ENCODE data around the gene RGS13. TPM values are rescaled to one million over a fixed set of nuclear protein-coding genes. Genes with fewer than 3 reads are reported as not detected.
"Not testable (repeated sequence)": the region's sequence is repeated elsewhere in the genome, so short reads cannot be mapped to it uniquely, and the experiment has no call there.

RGS13 gene
- total and polyA plus RNA-seq, 12 donors: 0.06 to 0.51 (median 0.13) TPM; not detected in 9

DNA sequence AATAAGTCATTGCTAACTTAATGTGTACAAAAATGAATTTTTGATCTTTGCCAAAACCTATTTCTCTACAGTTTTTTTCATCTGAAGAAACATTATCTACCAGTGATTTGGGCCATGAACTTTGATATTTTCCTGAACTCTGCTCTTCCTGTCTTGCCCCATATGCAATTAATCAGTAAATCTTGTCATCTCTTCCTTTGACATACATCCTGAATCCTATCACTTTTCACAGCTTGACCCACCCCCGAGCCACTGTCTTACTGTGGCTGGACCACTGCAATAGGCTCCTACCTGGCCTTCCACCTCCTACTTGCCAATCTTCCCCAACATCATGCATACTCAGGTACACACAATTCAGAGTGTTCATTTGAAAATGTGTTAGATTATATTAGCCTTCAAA is 46.4 kb downstream of the RGS13 start:
- peaks cover 0 to 3% (median 0%) of the 10 kb centered on the region in 3 donors for H3K9me3 ChIP-seq (replicated peaks in 1 of 3)
- no peaks in the 10 kb centered on the region for H3K27me3 ChIP-seq
- H3K4me3 ChIP-seq: no peak overlapping the region
- H3K27ac ChIP-seq: peak overlapping the region in 3 of 5 donors; percentile 19 to 45 (median 40)
- TF ChIP-seq POLR2A (IDR thresholded peaks at IDR 0.05): no peak
- TF ChIP-seq, protein P1, sequence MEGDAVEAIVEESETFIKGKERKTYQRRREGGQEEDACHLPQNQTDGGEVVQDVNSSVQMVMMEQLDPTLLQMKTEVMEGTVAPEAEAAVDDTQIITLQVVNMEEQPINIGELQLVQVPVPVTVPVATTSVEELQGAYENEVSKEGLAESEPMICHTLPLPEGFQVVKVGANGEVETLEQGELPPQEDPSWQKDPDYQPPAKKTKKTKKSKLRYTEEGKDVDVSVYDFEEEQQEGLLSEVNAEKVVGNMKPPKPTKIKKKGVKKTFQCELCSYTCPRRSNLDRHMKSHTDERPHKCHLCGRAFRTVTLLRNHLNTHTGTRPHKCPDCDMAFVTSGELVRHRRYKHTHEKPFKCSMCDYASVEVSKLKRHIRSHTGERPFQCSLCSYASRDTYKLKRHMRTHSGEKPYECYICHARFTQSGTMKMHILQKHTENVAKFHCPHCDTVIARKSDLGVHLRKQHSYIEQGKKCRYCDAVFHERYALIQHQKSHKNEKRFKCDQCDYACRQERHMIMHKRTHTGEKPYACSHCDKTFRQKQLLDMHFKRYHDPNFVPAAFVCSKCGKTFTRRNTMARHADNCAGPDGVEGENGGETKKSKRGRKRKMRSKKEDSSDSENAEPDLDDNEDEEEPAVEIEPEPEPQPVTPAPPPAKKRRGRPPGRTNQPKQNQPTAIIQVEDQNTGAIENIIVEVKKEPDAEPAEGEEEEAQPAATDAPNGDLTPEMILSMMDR (IDR thresholded peaks at IDR 0.05): no peak
- DNase-seq: peak in 3 of 7 donors; percentile 11 to 57 (median 47)
- intact Hi-C loops (cut with DNase I): no loop called here
- no peaks in the 10 kb centered on the region for H3K36me3 ChIP-seq (replicated peaks in 1 of 2)
- WGBS, 4 donors: 29 to 54% (median 36%) methylated on average over 1 of the region's 1 CpG
- peaks cover 0 to 16% of the 10 kb centered on the region in 2 donors for H3K4me1 ChIP-seq (replicated peaks in 1 of 2)

DNA sequence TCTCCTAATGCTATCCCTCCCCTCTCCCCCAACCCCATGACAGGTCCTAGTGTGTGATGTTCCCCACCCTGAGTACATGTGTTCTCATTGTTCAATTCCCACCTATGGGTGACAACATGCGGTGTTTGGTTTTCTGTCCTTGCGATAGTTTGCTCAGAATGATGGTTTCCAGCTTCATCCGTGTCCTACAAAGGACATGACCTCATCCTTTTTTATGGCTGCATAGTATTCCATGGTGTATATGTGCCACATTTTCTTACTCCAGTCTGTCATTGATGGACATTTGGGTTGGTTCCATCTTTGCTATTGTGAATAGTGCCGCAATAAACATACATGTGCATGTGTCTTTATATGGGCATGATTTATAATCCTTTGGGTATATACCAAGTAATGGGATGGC is 47.1 kb downstream of the RGS13 start:
- H3K4me1 ChIP-seq (replicated peaks in 1 of 2): peaks cover 0 to 16% of the 10 kb centered on the region in 2 donors
- H3K36me3 ChIP-seq (replicated peaks in 1 of 2); DNase-seq; H3K4me3 ChIP-seq; intact Hi-C loops (cut with DNase I); H3K27ac ChIP-seq; H3K27me3 ChIP-seq; H3K9me3 ChIP-seq (replicated peaks in 1 of 3): not testable (repeated sequence)
- 95 to 100% (median 98%) methylated on average over 4 of the region's 4 CpGs for WGBS, 4 donors

DNA sequence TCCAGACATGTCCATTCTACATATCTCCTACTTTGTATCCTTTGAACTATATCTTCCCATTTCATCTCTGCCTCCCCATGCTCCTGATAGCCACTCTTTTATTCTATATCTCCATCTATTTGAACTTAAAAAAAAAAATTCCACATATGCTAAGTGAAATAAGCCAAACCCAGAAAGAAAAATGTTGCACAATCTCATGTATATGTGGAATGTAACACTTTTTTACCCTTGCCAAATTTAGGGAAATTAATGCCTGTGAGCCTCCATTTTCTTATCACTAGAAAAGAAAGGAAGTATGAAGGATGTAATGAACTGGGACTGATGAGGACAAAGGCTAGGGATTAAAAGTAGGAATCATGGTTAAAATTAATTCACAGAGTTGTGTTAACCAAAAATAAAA is 53.5 kb downstream of the RGS13 start:
- DNase-seq: no peak
- intact Hi-C loops (cut with DNase I): no loop called here
- Histone ChIP-seq H3K36me3 (replicated peaks in 1 of 2) (no peaks in the 10 kb centered on the region), H3K27me3 (no peaks in the 10 kb centered on the region), H3K9me3 (replicated peaks in 1 of 3) (no peaks in the 10 kb centered on the region), H3K4me3 (no peak overlapping the region), H3K4me1 (replicated peaks in 1 of 2) (no peaks in the 10 kb centered on the region), H3K27ac (no peak overlapping the region)
- TF ChIP-seq, protein P1 (IDR thresholded peaks at IDR 0.05): no peak
- no peak for TF ChIP-seq POLR2A (IDR thresholded peaks at IDR 0.05)

DNA sequence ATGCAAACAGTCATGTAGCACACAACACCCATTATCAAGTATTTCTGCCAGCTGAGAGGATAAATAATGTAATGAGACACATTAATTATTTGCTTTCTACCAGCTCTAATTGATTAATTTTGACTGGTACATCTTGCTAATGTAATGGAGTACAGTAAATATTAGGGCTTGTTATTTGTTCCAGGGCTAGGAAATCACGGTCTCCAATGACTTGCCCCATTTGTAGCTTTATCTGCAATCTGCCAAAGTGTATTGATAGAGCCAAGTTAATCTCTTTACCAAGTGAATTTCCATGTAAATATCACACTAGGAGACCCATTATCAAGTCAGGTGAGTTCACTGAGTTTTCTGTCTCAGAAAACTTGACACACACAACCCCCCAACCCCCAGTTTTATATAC is 55.1 kb downstream of the RGS13 start:
- Histone ChIP-seq H3K9me3 (replicated peaks in 1 of 3) (no peaks in the 10 kb centered on the region), H3K4me3 (no peak overlapping the region), H3K27ac (no peak overlapping the region), H3K36me3 (replicated peaks in 1 of 2) (no peaks in the 10 kb centered on the region), H3K4me1 (replicated peaks in 1 of 2) (no peaks in the 10 kb centered on the region), H3K27me3 (no peaks in the 10 kb centered on the region)
- WGBS, 4 donors: 79 to 90% (median 88%) methylated on average over 1 of the region's 1 CpG
- DNase-seq: no peak
- intact Hi-C loops (cut with DNase I): no loop called here
- TF ChIP-seq, protein P1 (IDR thresholded peaks at IDR 0.05): no peak
- no peak for TF ChIP-seq POLR2A (IDR thresholded peaks at IDR 0.05)

DNA sequence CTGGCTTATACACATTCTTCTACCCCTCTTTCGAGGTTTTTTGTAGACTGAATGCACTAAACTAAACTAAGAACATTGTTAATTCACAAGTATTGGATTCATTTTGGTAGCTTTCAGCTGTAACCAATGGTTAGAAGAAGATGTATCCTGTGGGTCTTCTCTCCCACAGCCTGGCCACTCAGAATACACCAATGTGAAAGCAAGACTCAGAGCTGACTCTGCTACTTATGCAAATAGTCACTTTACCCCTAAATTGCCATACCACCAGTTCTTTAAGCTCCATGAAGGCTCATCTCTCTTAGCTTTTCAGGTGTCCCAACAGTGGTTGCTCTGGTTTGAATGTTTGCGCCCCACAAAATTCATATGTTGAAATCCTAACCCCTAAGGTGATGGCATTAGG is 60.1 kb downstream of the RGS13 start:
- no peak for DNase-seq
- Histone ChIP-seq H3K9me3 (replicated peaks in 1 of 3) (peaks cover 0 to 4% (median 0%) of the 10 kb centered on the region in 3 donors), H3K27ac (no peak overlapping the region), H3K4me1 (replicated peaks in 1 of 2) (peaks cover 0 to 5% of the 10 kb centered on the region in 2 donors), H3K36me3 (replicated peaks in 1 of 2) (no peaks in the 10 kb centered on the region), H3K4me3 (no peak overlapping the region), H3K27me3 (no peaks in the 10 kb centered on the region)
- TF ChIP-seq, protein P1 (IDR thresholded peaks at IDR 0.05): no peak
- no peak for TF ChIP-seq POLR2A (IDR thresholded peaks at IDR 0.05)
- WGBS, 4 donors: 86 to 95% (median 91%) methylated on average over 2 of the region's 2 CpGs
- intact Hi-C loops (cut with DNase I): no loop called here

Measured in adrenal gland (tissue), 12 donors.